Smooth muscle cell (in vitro differentiated cells): ENCODE results near the gene PRXL2B. TPM values are rescaled to one million over a fixed set of nuclear protein-coding genes. Genes with fewer than 3 reads are reported as not detected.

Experiments
- DNase-seq: peaks from one replicate; lab custom pipeline; 2025; ENCODE audit not compliant: unreplicated experiment; lab: John Stamatoyannopoulos, UW
- H2AFZ ChIP-seq: fragments of 200-600 bp; sonication (generic); 2 replicates; pipeline ENCODE4 v1.6.0; 2016; ENCODE audit warnings: antibody characterized with exemption, low read depth, mild to moderate bottlenecking
- H3F3A ChIP-seq: fragments of 200-600 bp; sonication (generic); 2 replicates; pipeline ENCODE4 v1.6.0; 2017; ENCODE audit warnings: antibody characterized with exemption, low read depth
- H3K27ac ChIP-seq: fragments of 200-600 bp; sonication (generic); 2 replicates; pipeline ENCODE4 v1.5.1; 2016; ENCODE audit warnings: low read depth, mild to moderate bottlenecking
- H3K27me3 ChIP-seq: fragments of 200-600 bp; sonication (generic); 2 replicates; pipeline ENCODE4 v1.6.1; 2016; ENCODE audit warnings: low read depth, mild to moderate bottlenecking
- H3K36me3 ChIP-seq: fragments of 200-600 bp; sonication (generic); 2 replicates; pipeline ENCODE4 v1.5.1; 2016; ENCODE audit warnings: low read depth
- H3K4me1 ChIP-seq: fragments of 200-600 bp; sonication (generic); 2 replicates; pipeline ENCODE4 v1.5.1; 2016; ENCODE audit warnings: low read depth
- H3K4me2 ChIP-seq: fragments of 200-600 bp; sonication (generic); 2 replicates; pipeline ENCODE4 v1.6.0; 2016; ENCODE audit warnings: mild to moderate bottlenecking
- H3K4me3 ChIP-seq: fragments of 200-600 bp; sonication (generic); 2 replicates; pipeline ENCODE4 v1.5.1; 2016; ENCODE audit warnings: mild to moderate bottlenecking
- H3K79me2 ChIP-seq: fragments of 200-600 bp; sonication (generic); 2 replicates; pipeline ENCODE4 v1.6.0; 2016; ENCODE audit warnings: low read depth, mild to moderate bottlenecking
- H3K9ac ChIP-seq: fragments of 200-600 bp; sonication (generic); 2 replicates; pipeline ENCODE4 v1.6.0; 2016; ENCODE audit warnings: low read depth
- H3K9me3 ChIP-seq: fragments of 200-600 bp; sonication (generic); replicated peaks from 2 replicates; pipeline ENCODE4 v1.5.1; 2016; ENCODE audit warnings: low read depth
- H4K20me1 ChIP-seq: fragments of 200-600 bp; sonication (generic); 2 replicates; pipeline ENCODE4 v1.6.0; 2016; ENCODE audit warnings: low read depth
- CTCF ChIP-seq: fragments of 200-600 bp; sonication (generic); IDR thresholded peaks from 2 replicates; pipeline ENCODE4 v1.5.1; 2017; ENCODE audit warnings: borderline replicate concordance, mild to moderate bottlenecking, antibody characterized with exemption; ENCODE audit not compliant: insufficient read depth, poor library complexity, severe bottlenecking
- WGBS: methylation state at CpG from one replicate; pipeline ENCODE4 v1.1.7; 2016; ENCODE audit warnings: low lambda C conversion rate; 5-methylcytosine and 5-hydroxymethylcytosine counted together
- polyA plus RNA-seq: library from polyadenylated mRNA; unstranded; fragments of >200 nt; fragmentation: Nextera tagmentation; extraction: Ambion mirVana; gene quantifications from 2 replicates; pipeline ENCODE4 v1.2.1, GENCODE V29; 2016
- total RNA-seq: library from RNA; depleted of rRNA; stranded (reverse); fragments of >200 nt; gene quantifications from 2 replicates; pipeline ENCODE4 v1.2.3, GENCODE V29; 2014

PRXL2B gene
- total and polyA plus RNA-seq, 2 experiments from 2014 or later: 18.4 to 27.4 TPM

GRCh38 chr1:2606396-2606880, 19.9 kb downstream of the PRXL2B start:
- Histone ChIP-seq H3K9ac (no peak overlapping the region), H3K4me2 (no peak overlapping the region), H2AFZ (no peak overlapping the region), H3K4me1 (no peaks in the 10 kb centered on the region), H4K20me1 (no peaks in the 10 kb centered on the region), H3K36me3 (no peaks in the 10 kb centered on the region), H3K4me3 (no peak overlapping the region), H3F3A (no peaks in the 10 kb centered on the region), H3K79me2 (no peaks in the 10 kb centered on the region), H3K27me3 (no peaks in the 10 kb centered on the region), H3K9me3 (no peaks in the 10 kb centered on the region), H3K27ac (no peak overlapping the region)
- 77% methylated on average over 13 of the region's 15 CpGs for WGBS
- no peak for DNase-seq
- no peak for TF ChIP-seq CTCF

DNA sequence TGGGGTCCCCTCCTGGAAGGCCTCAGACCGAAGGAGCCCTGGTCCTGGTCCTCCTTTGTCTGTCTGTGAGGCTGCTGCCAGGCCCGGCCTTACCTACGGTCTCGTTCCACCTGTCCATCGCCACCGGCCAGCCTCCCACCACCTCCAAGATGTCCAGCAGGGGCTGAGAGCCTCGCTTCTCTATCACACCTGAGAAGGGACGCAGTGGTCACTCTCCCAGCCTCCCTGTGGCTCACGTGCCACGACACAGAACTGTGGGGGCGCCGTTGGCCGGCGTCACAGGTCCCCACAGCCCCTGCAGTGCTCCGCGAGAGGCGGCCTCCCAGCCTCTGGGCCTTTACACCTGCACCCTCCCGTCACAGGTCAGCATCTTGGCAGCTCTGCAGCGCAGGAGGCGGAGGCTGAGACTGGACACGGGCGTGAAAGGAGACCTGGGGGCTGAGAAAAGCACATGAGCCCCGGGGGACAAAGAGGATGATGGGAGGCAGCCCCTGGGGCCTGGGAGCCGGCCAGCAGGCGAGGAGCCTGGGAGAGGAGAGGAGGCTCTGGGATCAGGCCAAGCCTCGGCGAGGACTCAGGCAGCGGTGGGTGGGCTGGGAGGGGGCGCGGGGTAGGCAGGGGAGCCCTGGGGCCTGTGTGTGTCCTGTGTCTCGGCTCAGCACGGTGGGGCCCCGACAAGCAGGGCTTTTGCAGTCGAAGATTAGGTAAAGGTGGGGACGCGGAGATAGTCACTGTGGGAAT, 20.5 kb downstream of the PRXL2B start:
- no peak overlapping the region for H3K4me2 ChIP-seq
- H3K27me3 ChIP-seq: no peaks in the 10 kb centered on the region
- H3K4me1 ChIP-seq: no peaks in the 10 kb centered on the region
- no peak overlapping the region for H3K9ac ChIP-seq
- no peak for DNase-seq
- H2AFZ ChIP-seq: no peak overlapping the region
- H3K79me2 ChIP-seq: no peaks in the 10 kb centered on the region
- 86% methylated on average over 36 of the region's 36 CpGs for WGBS
- H3K27ac ChIP-seq: no peak overlapping the region
- no peaks in the 10 kb centered on the region for H3K9me3 ChIP-seq
- TF ChIP-seq CTCF: no peak
- no peaks in the 10 kb centered on the region for H3K36me3 ChIP-seq
- no peaks in the 10 kb centered on the region for H3F3A ChIP-seq
- no peaks in the 10 kb centered on the region for H4K20me1 ChIP-seq
- H3K4me3 ChIP-seq: no peak overlapping the region

- Histone ChIP-seq H3K36me3 (no peaks in the 10 kb centered on the region), H3K9ac (no peak overlapping the region), H3K4me1 (no peaks in the 10 kb centered on the region), H3K4me3 (no peak overlapping the region), H2AFZ (no peak overlapping the region), H4K20me1 (no peaks in the 10 kb centered on the region), H3K27ac (no peak overlapping the region), H3K79me2 (no peaks in the 10 kb centered on the region), H3K4me2 (no peak overlapping the region), H3K9me3 (no peaks in the 10 kb centered on the region), H3K27me3 (no peaks in the 10 kb centered on the region), H3F3A (no peaks in the 10 kb centered on the region)
- no peak for DNase-seq
- 88% methylated on average over 13 of the region's 13 CpGs for WGBS
- no peak for TF ChIP-seq CTCF
These were observed 21.1 kb downstream of the PRXL2B start for GRCh38 chr1:2607641-2608091.
